Head of caudate nucleus (tissue), 42 donors: Measurements from ENCODE around the gene CDH22.

Experiments
- DNase-seq, 42 donors: peaks; one replicate each; pipeline versions ENCODE4 v3.0.0 to v3.0.0-alpha.2; 2020 to 2021; ENCODE audit warnings: mixed read lengths in 7 of 42
- intact Hi-C: fragments of 100-400 bp; cut with DNase I; formaldehyde crosslinking; loops from one replicate; pipeline ENCODE4 v1.15.0; 2022

CDH22 gene

GRCh38 chr20:46144432-46145025 is 163.8 kb downstream of the CDH22 start:
- intact Hi-C loops, result no loop called here
- no peak for DNase-seq

DNA sequence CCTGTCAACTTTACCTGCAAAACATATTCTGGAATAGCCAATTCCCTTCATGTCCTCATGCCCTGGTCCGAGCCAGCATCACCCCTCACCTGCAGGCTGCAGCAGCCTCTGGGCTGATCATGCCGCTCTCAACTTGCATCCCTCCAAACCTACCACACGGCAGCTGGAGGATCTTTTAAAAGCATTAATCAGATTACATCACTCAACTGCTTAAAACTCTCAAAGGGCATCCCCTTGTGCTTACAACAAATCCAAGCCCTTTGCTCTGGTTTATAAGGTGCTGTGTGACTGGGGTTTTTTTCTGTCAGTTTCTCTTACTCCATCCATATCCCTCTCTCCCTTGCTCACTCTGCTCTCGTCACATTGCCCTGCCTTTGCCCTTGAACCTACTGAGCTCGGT is 166.2 kb downstream of the CDH22 start:
- no peak for DNase-seq
- intact Hi-C loops, result no loop called here

- intact Hi-C loops, result loop anchor here (10.0 kb wide), 2 partner anchors 175 to 305 kb away; no protein-coding TSS in a partner anchor
- no peak for DNase-seq
Measured at GRCh38 chr20:46139908-46140482, 168.3 kb downstream of the CDH22 start.

GRCh38 chr20:46139266-46139889 is 168.9 kb downstream of the CDH22 start:
- intact Hi-C loops, result loop anchor here (10.0 kb wide), 2 partner anchors 175 to 305 kb away; no protein-coding TSS in a partner anchor
- DNase-seq, result no peak

- DNase-seq, result no peak
- intact Hi-C loops, result loop anchor here (10.0 kb wide), 2 partner anchors 177 to 307 kb away; no protein-coding TSS in a partner anchor
Measured at GRCh38 chr20:46137816-46138215, 170.5 kb downstream of the CDH22 start.

DNA sequence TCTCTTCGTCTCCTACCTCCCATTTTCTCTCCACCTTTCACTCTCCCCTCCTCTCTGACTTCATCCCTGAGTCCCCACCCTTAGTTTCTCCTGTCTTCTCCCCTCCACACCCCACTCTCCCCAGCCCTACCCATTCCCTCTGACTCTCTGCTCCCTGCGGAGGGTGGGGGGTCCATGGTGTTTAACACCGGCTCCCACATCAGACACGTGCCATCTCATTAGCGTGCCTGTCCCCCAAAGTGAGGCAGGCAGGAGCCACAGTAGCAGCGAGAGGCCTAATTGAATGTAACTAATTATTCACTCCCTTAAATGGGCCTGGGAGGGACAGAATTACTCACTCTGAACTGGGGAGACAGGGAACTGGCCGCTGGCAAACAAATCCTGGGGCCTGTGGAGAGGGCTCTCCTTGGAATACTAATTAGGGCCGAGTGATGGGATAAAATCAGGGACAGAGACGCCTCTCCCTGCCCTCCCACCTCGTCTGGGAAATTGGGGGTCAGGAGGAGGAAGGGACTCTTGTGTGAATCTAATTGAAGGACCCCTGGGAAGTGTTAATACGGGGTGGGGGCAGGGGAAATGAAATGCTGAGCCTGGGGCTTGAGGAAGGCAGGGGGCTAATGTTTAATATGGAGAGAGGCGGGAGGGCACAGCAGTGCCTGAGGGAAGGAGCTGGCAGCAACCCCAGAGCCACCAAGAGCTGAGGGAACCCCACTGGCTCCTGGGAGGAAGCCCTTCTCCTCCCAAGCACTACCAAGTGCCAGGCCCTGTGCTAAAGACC is 172.3 kb downstream of the CDH22 start:
- intact Hi-C loops, result loop anchor here (10.0 kb wide), 2 partner anchors 179 to 309 kb away; no protein-coding TSS in a partner anchor
- DNase-seq, result peak in 8 of 42 donors; percentile 10 to 67 (median 29)

DNA sequence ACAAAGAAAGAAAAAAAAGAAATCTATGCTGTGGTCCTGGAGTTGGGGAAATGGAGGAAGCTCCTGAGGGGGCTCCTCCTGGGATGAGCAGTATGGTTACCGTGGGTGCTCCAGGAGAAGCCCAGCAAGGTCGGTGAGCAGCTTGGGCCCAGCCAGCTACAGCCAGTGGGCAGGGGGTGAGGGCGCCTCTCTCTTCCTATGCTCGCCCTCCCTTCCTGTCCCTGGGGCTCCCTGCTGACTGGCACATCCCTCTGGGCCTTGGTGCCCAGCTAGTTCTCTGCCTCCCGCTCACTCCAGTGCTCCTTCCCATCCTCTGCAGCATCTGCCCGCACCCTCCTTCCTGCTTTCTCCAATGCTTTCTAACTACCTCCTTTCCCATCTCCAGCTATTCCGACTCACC is 173.6 kb downstream of the CDH22 start:
- no peak for DNase-seq
- intact Hi-C loops, result loop anchor here (10.0 kb wide), 2 partner anchors 180 to 310 kb away; no protein-coding TSS in a partner anchor

- no peak for DNase-seq
- intact Hi-C loops, result loop anchor here (10.0 kb wide), 2 partner anchors 181 to 311 kb away; no protein-coding TSS in a partner anchor
Measured at GRCh38 chr20:46133886-46134654, 174.2 kb downstream of the CDH22 start.

DNA sequence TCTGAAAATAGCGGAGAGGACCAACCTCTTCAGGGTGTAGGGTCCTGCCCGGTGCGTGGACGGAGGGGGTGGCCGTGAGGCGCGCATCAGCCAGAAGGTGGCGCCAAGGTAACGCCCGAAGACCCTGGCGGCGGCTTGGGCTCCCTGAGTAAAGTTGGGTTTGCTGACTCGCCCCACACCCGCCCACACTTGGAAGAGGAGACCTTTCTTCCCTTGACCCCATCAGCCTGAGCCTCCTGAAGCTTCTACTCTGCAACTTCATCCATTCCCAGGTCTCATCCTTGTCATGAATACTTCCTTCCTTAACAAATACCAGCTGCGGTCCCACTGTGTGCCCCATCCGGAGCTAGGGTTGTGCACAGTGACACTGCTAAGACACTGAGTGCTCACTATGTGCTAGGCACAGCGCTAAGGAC is 175.6 kb downstream of the CDH22 start:
- intact Hi-C loops, result loop anchor here (10.0 kb wide), 2 partner anchors 182 to 312 kb away; no protein-coding TSS in a partner anchor
- DNase-seq, result peak; percentile 55 to 90 (median 78)

DNA sequence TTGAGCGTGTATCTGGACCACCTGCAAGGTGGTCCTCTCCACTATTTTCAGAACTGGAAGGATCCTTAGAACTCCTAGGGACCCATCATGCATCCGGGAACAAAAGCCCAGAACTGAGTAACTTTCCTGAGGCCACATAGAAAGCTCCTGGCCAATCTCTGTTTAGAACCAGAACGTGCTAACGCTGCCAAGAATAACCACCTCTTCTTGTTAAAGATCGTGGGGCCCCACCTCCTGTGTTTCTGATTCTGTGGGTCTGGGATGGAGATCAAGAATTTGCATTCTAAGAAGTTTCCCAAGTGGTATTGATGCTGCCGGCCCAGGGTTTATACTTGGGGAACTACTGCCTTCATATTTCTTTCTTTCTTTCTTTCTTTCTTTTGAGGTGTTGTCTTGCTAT is 176.9 kb downstream of the CDH22 start:
- intact Hi-C loops, result loop anchor here (10.0 kb wide), 2 partner anchors 183 to 313 kb away; no protein-coding TSS in a partner anchor
- no peak for DNase-seq

- DNase-seq, result no peak
- intact Hi-C loops, result loop anchor here (10.0 kb wide), 2 partner anchors 184 to 314 kb away; no protein-coding TSS in a partner anchor
Measured at GRCh38 chr20:46130534-46130933, 177.8 kb downstream of the CDH22 start.

DNA sequence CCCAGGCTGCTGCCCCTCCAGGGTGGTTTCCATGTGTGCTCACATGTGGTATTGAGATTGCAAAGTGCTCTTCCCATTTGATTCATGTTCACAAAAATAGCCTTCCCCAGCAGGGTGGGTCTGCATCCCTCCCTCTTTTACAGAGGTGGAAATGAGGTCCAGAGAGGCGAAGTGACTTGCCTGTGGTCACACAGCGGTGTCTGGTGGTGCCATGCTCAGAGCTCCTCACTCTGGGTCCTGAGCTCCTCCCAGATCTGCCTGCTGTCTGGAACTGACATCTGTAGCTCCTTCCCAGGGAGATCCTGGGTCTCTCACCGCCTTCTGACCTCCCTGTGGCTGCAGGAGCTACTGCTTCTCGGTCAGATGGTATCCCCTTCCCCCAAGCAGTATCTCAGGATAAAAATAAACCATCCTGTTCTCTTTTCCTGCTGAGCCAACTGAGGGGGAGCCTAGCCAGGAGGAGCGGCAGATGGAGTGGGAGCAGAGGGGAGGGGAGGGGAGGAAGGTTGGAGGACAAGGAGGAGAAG is 178.3 kb downstream of the CDH22 start:
- intact Hi-C loops, result loop anchor here (2.0 to 10.0 kb wide), 3 partner anchors 185 to 315 kb away; no protein-coding TSS in a partner anchor
- peak in 27 of 42 donors; percentile 19 to 78 (median 51) for DNase-seq

DNA sequence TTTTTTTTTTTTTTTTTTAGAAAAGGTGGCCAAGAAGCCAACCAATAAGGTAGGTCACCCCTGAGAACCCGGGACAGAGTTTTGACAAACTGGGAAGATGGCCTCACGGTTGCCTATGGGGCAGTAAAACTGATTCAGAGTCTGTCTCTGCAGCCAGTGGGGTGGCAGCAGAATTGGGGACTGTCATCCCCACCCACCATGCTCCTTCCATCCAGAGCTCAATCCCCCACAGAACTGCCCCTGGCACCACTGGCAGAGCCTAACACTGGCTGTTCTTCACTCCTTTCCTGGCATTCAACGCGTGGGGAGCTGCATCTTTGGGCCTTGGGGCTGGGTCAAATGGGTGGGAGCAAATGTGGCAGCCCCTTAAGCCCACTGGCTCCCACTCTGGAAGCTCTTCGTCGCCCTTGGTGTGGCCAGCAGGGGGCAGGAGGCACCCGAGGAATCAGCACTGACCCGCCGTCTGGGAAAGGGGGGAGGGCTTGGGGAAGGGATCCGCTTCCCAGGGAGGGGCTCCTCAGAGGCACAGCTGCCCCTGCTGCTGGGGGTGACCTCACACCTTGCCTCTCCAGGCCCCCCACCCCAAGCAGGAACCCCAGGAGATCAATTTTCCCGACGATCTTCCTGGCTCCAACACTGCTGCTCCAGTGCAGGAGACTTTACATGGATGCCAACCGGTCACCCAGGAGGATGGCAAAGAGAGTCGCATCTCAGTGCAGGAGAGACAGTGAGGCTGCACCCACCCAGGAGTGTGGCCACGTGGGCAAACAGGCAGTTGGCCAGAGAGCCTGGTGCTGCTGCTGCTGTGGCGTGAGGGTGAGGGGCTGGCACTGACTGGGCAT is 179.8 kb downstream of the CDH22 start:
- intact Hi-C loops, result loop anchor here (2.0 kb wide), 1 partner anchor 220 kb away; no protein-coding TSS in a partner anchor

GRCh38 chr20:46127396-46128010 is 180.8 kb downstream of the CDH22 start:
- intact Hi-C loops, result loop anchor here (2.0 kb wide), 1 partner anchor 221 kb away; no protein-coding TSS in a partner anchor
- no peak for DNase-seq

More for the DNA sequence above, 179.8 kb downstream of the CDH22 start:
- peak in 38 of 42 donors; percentile 19 to 82 (median 57) for DNase-seq

DNA sequence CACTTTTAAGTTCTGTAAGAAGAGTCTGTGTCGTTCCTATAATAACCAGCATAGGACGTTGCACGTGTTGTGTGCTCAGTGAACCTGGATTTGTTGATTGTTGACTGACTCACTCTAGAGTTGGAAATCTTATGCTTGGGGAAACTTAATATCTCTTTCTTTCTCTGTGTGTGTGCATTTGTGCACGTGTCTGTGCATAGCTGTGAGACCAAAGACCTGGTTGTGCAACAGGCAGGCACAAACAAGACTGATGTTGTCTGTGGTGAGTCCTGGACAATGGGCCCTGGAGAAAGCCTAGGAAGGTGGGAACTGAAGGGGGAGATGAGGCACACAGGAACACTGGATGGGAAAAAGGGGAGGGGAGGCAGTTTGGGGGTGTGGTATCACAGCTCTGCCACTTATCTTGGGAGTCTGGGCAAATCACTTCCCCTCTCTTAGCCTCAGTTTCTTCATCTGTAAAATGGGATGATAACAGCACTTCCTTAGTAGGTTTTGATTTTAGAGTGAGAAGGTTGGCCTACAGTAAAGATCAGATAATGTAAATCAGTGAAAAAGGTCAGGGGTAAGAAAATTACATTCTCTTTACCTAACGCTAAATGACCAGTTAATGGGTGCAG is 181.8 kb downstream of the CDH22 start:
- intact Hi-C loops, result no loop called here
- DNase-seq, result peak in 1 of 42 donors; percentile 18
